Dendritic cell treated with granulocyte-macrophage colony-stimulating factor and Interleukin-4, amounts not matched to agents 40 ng/mL and 50 ng/mL, for 4 days (primary cell): ENCODE results near the gene GRIP2.

Experiments used
- H3K27ac Mint-ChIP-seq: one replicate; pipeline ENCODE4 v1.8.0; 2022; ENCODE audit warnings: mild to moderate bottlenecking, mixed read lengths
- H3K27me3 Mint-ChIP-seq: one replicate; pipeline ENCODE4 v1.8.0; 2022; ENCODE audit warnings: mild to moderate bottlenecking, mixed read lengths
- H3K36me3 Mint-ChIP-seq: one replicate; pipeline ENCODE4 v1.8.0; 2022; ENCODE audit warnings: low read depth, mixed read lengths
- H3K4me1 Mint-ChIP-seq: one replicate; pipeline ENCODE4 v1.8.0; 2022; ENCODE audit warnings: low read depth, mixed read lengths
- H3K4me3 Mint-ChIP-seq: one replicate; pipeline ENCODE4 v1.8.0; 2022; ENCODE audit warnings: mild to moderate bottlenecking, moderate library complexity, mixed read lengths
- H3K9me3 Mint-ChIP-seq: one replicate; pipeline ENCODE4 v1.8.0; 2022; ENCODE audit warnings: mixed read lengths
- intact Hi-C: fragments of 100-400 bp; cut with micrococcal nuclease; formaldehyde crosslinking; loops from one replicate; pipeline ENCODE4 v1.15.0; 2022

GRIP2 gene

GRCh38 chr3:14506626-14507304 lies 33.4 kb downstream of the GRIP2 start:
- intact Hi-C loops = no loop called here
- Mint-ChIP-seq H3K9me3 (peaks cover 16% of the 10 kb centered on the region), H3K36me3 (no peaks in the 10 kb centered on the region), H3K27ac (no peak overlapping the region), H3K4me1 (no peaks in the 10 kb centered on the region), H3K27me3 (peaks cover 5% of the 10 kb centered on the region), H3K4me3 (no peak overlapping the region)

GRCh38 chr3:14505803-14506500 lies 34.2 kb downstream of the GRIP2 start:
- H3K27me3 Mint-ChIP-seq = peaks cover 5% of the 10 kb centered on the region
- intact Hi-C loops = no loop called here
- H3K36me3 Mint-ChIP-seq = no peaks in the 10 kb centered on the region
- no peak overlapping the region for H3K4me3 Mint-ChIP-seq
- H3K9me3 Mint-ChIP-seq = peaks cover 16% of the 10 kb centered on the region
- H3K4me1 Mint-ChIP-seq = no peaks in the 10 kb centered on the region
- H3K27ac Mint-ChIP-seq = no peak overlapping the region

- Mint-ChIP-seq H3K4me1 (no peaks in the 10 kb centered on the region), H3K4me3 (no peak overlapping the region), H3K27me3 (peaks cover 3% of the 10 kb centered on the region), H3K27ac (no peak overlapping the region), H3K36me3 (no peaks in the 10 kb centered on the region), H3K9me3 (peaks cover 16% of the 10 kb centered on the region)
- intact Hi-C loops = no loop called here
These were observed 34.9 kb downstream of the GRIP2 start for GRCh38 chr3:14505001-14505802.

GRCh38 chr3:14503706-14504065 lies 36.5 kb downstream of the GRIP2 start:
- peaks cover 16% of the 10 kb centered on the region for H3K9me3 Mint-ChIP-seq
- intact Hi-C loops = no loop called here
- peaks cover 3% of the 10 kb centered on the region for H3K27me3 Mint-ChIP-seq
- H3K27ac Mint-ChIP-seq = no peak overlapping the region
- H3K4me1 Mint-ChIP-seq = no peaks in the 10 kb centered on the region
- no peak overlapping the region for H3K4me3 Mint-ChIP-seq
- H3K36me3 Mint-ChIP-seq = no peaks in the 10 kb centered on the region

GRCh38 chr3:14503033-14503705 lies 37.0 kb downstream of the GRIP2 start:
- no peak overlapping the region for H3K4me3 Mint-ChIP-seq
- no peaks in the 10 kb centered on the region for H3K4me1 Mint-ChIP-seq
- no peak overlapping the region for H3K27ac Mint-ChIP-seq
- H3K27me3 Mint-ChIP-seq = peaks cover 3% of the 10 kb centered on the region
- peaks cover 16% of the 10 kb centered on the region for H3K9me3 Mint-ChIP-seq
- intact Hi-C loops = no loop called here
- no peaks in the 10 kb centered on the region for H3K36me3 Mint-ChIP-seq

- Mint-ChIP-seq H3K36me3 (no peaks in the 10 kb centered on the region), H3K9me3 (peaks cover 16% of the 10 kb centered on the region), H3K27me3 (peaks cover 4% of the 10 kb centered on the region), H3K27ac (no peak overlapping the region), H3K4me3 (no peak overlapping the region), H3K4me1 (no peaks in the 10 kb centered on the region)
- intact Hi-C loops = no loop called here
These were observed 37.7 kb downstream of the GRIP2 start for GRCh38 chr3:14502472-14502871.

GRCh38 chr3:14497321-14497720 lies 42.8 kb downstream of the GRIP2 start:
- no peak overlapping the region for H3K27ac Mint-ChIP-seq
- H3K9me3 Mint-ChIP-seq = peaks cover 5% of the 10 kb centered on the region
- peaks cover 4% of the 10 kb centered on the region for H3K27me3 Mint-ChIP-seq
- no peak overlapping the region for H3K4me3 Mint-ChIP-seq
- intact Hi-C loops = no loop called here
- H3K4me1 Mint-ChIP-seq = no peaks in the 10 kb centered on the region
- H3K36me3 Mint-ChIP-seq = peaks cover 14% of the 10 kb centered on the region

- no peaks in the 10 kb centered on the region for H3K4me1 Mint-ChIP-seq
- no peak overlapping the region for H3K27ac Mint-ChIP-seq
- peaks cover 4% of the 10 kb centered on the region for H3K27me3 Mint-ChIP-seq
- peaks cover 24% of the 10 kb centered on the region for H3K36me3 Mint-ChIP-seq
- H3K4me3 Mint-ChIP-seq = no peak overlapping the region
- H3K9me3 Mint-ChIP-seq = no peaks in the 10 kb centered on the region
- intact Hi-C loops = no loop called here
These were observed 43.8 kb downstream of the GRIP2 start for GRCh38 chr3:14496351-14496750.

GRCh38 chr3:14494973-14495300 lies 45.2 kb downstream of the GRIP2 start:
- H3K4me3 Mint-ChIP-seq = no peak overlapping the region

GRCh38 chr3:14494279-14494972 lies 45.7 kb downstream of the GRIP2 start:
- Mint-ChIP-seq H3K27ac (no peak overlapping the region), H3K36me3 (peaks cover 43% of the 10 kb centered on the region), H3K9me3 (no peaks in the 10 kb centered on the region), H3K27me3 (peaks cover 2% of the 10 kb centered on the region), H3K4me3 (no peak overlapping the region), H3K4me1 (no peaks in the 10 kb centered on the region)
- intact Hi-C loops = no loop called here

More at GRCh38 chr3:14494973-14495300, 45.2 kb downstream of the GRIP2 start:
- H3K27me3 Mint-ChIP-seq = peaks cover 3% of the 10 kb centered on the region
- H3K36me3 Mint-ChIP-seq = peaks cover 38% of the 10 kb centered on the region
- no peaks in the 10 kb centered on the region for H3K9me3 Mint-ChIP-seq
- intact Hi-C loops = no loop called here
- H3K4me1 Mint-ChIP-seq = no peaks in the 10 kb centered on the region
- H3K27ac Mint-ChIP-seq = no peak overlapping the region

- no peaks in the 10 kb centered on the region for H3K9me3 Mint-ChIP-seq
- no peak overlapping the region for H3K4me3 Mint-ChIP-seq
- no peaks in the 10 kb centered on the region for H3K4me1 Mint-ChIP-seq
- no peak overlapping the region for H3K27ac Mint-ChIP-seq
- intact Hi-C loops = no loop called here
- H3K27me3 Mint-ChIP-seq = peaks cover 2% of the 10 kb centered on the region
- peaks cover 52% of the 10 kb centered on the region for H3K36me3 Mint-ChIP-seq
These were observed 46.9 kb downstream of the GRIP2 start for GRCh38 chr3:14492948-14493881.

GRCh38 chr3:14491396-14492190 lies 48.5 kb downstream of the GRIP2 start:
- H3K4me3 Mint-ChIP-seq = no peak overlapping the region
- H3K36me3 Mint-ChIP-seq = peaks cover 68% of the 10 kb centered on the region
- H3K9me3 Mint-ChIP-seq = no peaks in the 10 kb centered on the region
- intact Hi-C loops = no loop called here
- no peaks in the 10 kb centered on the region for H3K4me1 Mint-ChIP-seq
- H3K27me3 Mint-ChIP-seq = no peaks in the 10 kb centered on the region
- H3K27ac Mint-ChIP-seq = no peak overlapping the region
